ENCODE data around the gene INTS1.
A peak's percentile ranks its signal among the peaks of the same experiment; 100 is the strongest.

Gene INTS1

DNA sequence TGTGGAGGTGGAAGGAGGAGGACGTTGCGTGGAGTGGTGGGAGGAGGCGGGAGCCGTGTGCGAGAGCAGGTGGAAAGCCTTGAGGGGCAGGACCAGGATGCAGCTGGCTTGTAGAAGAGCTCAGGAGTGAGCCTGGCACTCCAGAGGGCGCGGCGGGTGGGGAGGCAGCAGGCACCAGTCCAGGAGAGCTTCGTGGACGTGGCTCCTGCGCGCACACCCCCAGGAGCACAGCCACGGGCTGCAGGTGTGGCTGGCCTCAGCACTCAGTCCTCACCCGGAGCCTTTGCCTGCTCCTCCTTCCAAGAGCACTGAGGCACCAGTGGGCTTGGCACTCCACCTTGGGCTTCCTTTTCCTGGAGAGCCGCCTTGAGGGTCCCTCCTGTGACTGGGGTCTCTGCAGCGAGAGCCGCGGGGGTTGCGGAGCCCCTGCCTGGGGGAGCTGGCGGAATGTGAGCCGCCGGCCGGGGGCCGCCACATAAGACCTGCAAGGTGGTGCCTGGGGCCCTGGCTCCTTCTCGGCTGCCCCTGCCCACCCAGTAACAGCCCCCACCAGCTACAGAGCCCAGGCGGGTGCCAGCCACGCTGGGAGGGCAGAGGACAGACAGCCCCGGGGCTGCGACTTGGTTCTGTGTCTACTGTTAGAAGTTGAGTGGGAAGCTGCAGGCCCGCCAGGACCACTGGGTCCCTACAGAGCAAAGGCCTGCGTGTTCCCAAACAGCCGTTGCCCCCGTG is 37.4 kb upstream of the INTS1 start:
- DNase-seq, result no peak

GRCh38 chr7:1540776-1541271 is 36.6 kb upstream of the INTS1 start:
- no peak for DNase-seq

DNA sequence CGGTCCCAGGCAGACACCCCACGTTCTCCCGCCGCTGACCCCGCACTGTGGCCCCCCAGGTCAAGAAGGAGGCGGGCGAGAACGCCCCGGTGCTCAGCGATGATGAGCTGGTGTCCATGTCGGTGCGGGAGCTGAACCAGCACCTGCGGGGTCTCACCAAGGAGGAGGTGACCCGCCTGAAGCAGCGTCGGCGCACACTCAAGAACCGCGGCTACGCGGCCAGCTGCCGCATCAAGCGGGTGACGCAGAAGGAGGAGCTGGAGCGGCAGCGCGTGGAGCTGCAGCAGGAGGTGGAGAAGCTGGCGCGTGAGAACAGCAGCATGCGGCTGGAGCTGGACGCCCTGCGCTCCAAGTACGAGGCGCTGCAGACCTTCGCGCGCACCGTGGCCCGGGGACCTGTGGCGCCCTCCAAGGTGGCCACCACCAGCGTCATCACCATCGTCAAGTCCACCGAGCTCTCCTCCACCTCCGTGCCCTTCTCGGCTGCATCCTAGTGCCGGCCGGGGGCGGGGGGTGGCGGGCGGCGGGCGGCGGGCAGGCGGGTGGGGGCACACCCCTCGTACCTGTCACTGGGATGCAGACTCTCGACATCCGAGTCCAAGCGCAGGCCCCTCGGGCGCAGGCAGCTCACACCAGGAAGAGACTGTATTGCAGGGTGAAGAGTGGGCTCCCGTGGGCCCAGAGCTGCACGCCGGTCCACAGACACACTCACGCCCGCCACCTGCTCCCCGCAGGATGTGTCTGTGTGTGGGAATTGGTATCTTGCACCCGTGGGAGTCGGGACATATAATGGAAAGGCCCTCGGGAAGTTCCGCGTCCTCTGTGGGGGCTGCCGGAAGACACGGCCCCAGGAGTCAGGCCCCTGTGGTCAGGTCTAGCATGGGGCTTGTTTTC is 35.9 kb upstream of the INTS1 start:
- DNase-seq, result no peak

GRCh38 chr7:1539181-1539881 is 35.1 kb upstream of the INTS1 start:
- no peak for DNase-seq

- DNase-seq, result no peak
Measured at GRCh38 chr7:1538544-1539180, 34.5 kb upstream of the INTS1 start.

DNA sequence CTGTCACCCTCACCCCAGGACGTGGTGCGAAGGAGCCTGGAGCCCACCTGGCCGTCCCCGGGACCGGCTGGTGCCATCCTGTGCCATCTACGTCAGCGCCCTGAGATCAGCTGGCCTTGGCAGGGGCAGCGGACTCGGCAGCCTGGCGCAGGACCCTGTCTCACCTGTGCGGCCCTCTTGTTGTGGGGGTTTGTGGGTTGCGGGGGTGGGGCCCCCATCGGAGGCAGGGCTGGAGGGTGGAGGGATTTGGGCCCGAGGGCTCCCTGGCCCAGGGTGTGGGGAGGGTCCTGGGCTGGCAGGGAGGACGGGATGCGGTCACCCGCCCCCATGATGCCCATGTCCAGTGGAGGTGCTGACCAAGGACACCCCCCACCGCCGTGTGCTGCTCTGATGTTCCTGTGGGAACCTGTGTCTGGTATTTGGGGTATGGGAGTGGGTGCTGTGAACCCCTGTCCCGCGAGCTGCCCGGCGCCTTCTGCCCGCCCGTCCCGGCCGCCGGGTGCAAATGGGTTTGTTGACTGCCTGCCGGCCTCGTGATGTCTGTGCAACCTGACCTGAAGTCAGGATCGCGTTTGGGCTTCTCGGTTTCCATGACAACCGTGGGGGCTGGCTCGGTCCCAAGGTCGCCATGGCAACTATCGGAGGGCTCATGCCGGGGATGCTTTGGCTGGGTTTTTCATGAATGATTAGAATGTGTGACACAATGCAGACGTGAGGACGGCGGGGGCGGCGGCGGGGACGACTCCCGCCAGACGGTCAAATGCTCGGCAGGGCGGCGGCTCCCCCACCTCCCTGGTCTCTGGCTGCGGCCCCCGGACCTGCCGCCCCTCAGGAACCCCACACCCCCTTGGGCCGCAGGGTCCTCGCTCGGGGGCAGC is 33.6 kb upstream of the INTS1 start:
- DNase-seq, result no peak

GRCh38 chr7:1536743-1537534 is 32.8 kb upstream of the INTS1 start:
- no peak for DNase-seq

- DNase-seq, result no peak
Measured at GRCh38 chr7:1536455-1536742, 32.2 kb upstream of the INTS1 start.

- DNase-seq, result no peak
Measured at GRCh38 chr7:1535701-1536454, 31.7 kb upstream of the INTS1 start.

GRCh38 chr7:1535100-1535458 is 30.9 kb upstream of the INTS1 start:
- DNase-seq, result no peak

DNA sequence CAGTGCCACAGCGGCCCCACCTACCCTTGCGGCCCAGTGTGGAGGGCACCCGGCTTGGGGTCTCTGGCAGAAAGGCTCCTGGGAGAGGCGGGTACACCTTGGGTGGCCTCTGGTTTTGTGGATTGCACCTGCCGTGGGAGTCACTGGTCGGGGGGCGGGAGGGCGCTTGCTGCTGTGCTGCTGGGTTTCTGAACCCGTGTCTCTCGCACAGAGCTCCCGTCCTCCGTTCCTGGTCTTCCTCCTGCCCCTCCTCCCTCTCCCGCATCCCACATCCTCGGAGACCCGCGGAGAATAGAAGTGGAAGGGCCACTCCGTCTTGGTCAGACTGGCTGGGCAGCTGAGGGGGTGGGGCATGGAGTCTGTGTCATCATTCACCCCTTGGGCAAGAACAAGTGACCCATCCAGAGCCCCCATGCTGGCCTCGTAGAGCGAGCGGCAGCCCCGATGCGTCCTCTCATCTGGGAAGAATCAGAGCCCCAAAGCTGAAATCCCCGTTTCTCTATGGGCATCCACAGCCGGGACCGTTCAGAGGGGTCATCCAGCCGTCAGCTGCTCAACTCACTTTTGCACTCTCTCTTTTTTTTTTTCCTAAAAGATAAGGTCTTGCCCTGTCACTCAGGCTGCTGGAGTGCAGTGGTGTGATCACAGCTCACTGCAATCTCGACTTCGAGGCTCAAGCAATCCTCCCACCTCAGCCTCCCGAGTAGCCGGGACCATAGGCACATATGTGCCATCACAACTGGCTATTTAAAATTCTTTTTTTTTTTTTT is 30.3 kb upstream of the INTS1 start:
- DNase-seq, result no peak

DNA sequence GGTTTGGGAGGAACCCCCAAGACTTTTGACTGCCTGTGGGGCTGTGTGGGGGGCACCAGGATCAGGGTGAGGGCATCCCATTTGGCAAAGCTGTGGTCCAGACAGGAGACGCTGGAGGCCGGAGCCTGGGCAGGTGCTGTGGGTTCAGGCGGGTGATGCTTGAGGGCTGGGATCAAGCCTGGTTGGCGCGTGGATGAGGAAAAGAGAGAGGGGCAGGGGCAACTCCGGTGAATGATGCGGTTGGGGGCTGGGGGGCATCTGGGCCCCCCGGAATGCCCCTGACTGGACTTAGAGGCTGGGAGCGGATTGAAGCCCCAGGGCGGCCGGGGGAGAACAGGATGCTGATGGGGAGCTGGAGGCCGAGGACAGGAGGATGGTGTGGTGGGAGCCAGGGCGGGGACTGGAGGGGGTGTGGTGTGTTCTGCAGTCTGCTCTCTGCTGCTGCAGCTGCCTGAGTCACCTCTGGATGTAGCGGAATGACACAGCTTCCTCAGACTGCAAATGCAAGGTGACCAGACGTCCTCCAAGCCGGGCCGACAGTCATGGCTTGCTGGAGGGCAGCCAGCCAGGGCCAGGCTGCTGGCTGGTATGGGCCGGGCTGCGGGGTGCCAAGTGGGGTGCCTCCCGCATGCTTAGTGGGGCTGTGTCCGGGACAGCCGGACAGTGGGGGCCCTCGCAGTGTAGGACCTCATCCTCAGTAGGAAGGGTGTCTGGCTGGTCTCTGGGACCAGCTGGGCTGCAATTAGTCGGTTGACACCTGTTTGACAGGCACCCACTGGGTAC is 29.5 kb upstream of the INTS1 start:
- peak in 1 of 2 experiments; percentile 33 for DNase-seq

- DNase-seq, result no peak
Measured at GRCh38 chr7:1533255-1533546, 29.0 kb upstream of the INTS1 start.

DNA sequence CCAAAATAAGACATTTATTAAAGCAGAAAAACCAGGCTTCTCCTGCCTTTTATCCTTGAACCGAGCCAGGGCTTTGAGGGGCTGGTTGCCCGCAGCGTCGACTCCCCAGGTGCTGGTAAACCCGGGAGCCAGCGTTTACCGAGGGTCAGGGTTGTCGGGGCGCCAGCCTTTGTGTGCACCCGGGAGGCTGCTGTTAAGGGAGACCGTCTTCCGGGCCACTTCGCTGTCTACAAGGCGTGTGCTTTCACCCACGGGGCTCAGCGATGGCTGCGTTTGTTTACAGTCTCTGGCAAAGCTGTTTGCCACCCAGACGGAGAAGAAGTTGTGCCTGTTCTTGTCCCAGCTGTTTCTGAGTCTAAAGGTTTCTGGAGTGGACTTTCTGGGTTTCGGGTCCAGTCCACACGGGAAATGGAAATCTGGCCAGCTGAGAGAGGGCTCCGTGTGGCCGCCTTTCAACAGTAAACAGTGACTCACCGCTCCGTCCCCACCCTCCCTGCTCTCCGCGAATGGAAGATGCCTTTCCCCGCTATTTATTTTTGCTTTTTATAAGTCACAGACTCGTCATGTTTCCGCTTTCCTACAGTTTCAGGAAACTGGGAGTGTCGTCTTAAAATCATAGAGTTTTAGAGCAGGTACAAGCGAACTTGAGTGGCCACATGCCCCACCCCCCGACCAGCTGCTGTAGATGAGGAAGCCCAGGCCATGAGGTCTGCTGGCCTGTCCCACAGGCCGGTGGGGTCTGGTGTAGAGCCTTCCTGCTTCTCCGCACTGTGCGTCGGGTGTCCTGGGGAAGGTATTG is 28.5 kb upstream of the INTS1 start:
- peak; percentile 54 to 56 for DNase-seq

DNA sequence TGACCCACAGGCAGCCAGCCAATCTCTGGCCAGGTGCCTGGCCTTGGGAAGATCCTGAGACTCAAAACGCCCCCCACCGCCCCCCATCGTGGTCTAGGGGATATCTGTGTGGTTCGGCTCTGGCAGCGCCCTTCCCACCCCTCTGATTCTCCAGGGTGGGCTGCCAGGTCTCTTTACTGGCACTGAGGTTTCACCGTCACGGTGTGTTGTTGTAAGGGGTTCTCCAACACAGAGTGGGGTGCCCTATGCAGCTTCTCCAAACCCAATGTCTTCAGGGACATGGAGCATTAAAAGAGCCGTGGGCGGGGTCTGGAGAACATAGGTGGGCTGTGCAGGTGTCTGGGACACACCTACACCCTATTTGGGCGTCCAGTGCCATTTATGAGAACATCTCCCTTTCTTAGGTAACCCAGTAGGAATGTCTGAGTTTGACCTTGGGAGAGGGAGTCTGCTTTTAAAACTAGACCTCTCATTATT is 27.8 kb upstream of the INTS1 start:
- DNase-seq, result no peak

DNA sequence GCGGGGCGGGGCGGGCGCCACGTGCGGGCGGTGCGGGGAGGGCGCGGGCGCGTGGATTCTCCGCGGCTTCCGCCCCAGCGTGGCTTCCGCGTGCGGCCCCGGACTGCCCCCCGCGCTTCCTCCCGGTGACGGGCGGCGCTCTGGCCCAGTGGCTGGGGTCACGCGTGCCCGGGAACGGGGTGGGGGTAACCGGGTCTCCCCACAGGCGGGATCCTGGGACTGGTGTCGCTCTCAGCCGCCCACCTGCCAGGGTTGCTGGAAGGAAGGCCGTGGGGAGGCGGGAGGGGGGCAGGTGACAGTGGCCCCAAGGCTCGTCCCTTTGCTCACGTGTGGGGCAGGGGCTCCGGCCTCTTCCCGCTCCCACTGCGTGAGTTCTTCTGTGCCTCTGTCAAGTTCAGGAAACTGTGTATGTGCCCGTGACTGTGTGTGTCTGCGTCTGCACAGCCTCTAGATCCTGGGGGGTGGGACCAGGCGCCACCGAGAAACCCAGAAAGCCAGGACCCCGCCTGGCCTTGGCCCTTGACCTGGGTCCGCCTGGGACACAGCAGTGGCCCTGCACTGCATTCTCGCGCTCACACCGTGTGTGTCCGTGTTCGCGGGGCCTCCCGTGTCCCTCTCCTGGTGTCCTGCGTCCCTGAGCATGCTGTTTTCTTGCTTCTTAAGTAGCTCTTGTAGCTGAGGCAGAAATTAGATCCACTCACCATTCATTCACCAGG is 27.2 kb upstream of the INTS1 start:
- peak in 1 of 2 experiments; percentile 9 for DNase-seq

GRCh38 chr7:1530946-1531262 is 26.7 kb upstream of the INTS1 start:
- no peak for DNase-seq

Measured in AML-193 (cell line).